Measurements from ENCODE around the gene BCL2L14.
"Not testable (repeated sequence)": the region's sequence is repeated elsewhere in the genome, so short reads cannot be mapped to it uniquely, and the experiment has no call there.

Gene BCL2L14

DNA sequence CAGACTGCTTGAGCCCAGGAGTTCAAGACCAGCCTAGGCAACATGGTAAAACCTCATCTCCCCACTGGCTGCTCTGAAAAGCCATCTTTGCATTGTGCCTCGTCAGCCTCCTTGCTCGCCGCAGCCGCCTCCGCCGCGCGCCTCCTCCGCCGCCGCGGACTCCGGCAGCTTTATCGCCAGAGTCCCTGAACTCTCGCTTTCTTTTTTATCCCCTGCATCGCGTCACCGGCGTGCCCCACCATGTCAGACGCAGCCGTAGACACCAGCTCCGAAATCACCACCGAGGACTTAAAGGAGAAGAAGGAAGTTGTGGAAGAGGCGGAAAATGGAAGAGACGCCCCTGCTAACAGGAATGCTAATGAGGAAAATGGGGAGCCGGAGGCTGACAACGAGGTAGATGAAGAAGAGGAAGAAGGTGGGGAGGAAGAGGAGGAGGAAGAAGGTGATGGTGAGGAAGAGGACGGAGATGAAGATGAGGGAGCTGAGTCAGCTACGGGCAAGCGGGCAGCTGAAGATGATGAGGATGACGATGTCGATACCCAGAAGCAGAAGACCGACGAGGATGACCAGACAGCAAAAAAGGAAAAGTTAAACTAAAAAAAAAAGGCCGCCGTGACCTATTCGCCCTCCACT is 40.3 kb downstream of the BCL2L14 start:
- peak; percentile 50 for DNase-seq

DNA sequence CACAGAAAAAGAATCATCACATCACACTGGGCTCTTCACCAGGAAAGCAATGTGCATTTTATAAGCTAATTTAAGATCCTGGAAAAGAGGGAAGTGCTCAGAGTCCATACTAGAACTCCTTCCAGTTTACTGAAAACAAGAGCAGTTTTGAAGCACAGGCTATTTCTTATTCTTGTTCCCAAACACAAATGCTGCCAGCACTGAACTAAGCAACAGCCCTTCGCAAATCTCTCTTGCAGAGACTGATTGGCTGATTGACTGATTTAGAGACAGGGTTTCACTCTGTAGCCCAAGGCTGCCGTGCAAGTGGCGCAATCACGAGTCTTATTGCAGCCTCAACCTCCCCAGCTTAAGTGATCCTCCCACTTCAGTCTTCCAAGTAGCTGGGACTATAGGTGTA is 44.8 kb downstream of the BCL2L14 start:
- DNase-seq = no peak

GRCh38 chr12:12116677-12117076 is 45.9 kb downstream of the BCL2L14 start:
- DNase-seq = no peak

DNA sequence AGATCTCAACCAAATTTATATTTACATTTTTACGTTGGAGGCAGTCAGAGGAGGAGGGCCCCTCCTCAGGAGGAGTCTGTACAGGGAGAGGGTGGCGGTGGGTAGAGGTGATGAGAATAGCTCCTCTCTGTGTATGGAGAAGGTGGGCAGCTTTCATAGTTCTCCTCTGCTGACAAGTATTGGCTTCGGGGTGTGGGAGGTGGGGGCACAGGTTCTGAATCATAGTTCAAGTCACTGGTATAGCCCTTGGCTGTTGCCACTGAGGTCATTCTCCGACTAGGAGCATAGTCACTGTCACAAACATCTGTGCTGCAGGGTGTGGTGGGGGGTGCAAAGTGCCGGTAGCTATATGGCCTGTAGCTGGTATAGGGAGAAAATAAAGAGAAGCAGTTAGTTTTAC is 50.3 kb downstream of the BCL2L14 start:
- DNase-seq = no peak

DNA sequence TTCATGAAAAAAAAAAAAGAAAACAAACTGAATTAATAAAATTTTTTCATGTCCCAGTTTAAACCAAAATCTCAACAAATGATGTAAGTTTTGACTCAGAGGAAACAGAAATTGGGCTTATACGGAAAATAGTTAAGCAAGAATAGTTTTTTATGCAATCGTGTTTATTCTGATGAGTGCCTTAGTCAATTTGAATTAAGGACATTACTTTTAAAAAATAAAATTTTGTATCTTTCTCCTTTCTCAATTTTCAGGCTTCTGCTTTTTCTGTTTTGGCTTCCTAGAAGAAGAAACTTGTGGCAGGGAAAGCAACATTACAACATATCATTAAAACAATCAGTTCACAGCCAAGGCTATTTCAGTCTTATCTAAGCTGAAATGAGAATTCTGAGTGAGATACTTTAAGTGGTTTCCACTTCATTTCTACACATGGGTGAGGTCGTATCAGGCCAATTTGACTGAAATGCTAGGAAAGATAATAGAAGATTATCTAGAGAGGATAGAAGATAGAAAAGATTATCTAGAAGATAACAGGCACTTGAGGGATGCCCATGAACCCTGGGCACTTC is 52.4 kb downstream of the BCL2L14 start:
- no peak for DNase-seq

DNA sequence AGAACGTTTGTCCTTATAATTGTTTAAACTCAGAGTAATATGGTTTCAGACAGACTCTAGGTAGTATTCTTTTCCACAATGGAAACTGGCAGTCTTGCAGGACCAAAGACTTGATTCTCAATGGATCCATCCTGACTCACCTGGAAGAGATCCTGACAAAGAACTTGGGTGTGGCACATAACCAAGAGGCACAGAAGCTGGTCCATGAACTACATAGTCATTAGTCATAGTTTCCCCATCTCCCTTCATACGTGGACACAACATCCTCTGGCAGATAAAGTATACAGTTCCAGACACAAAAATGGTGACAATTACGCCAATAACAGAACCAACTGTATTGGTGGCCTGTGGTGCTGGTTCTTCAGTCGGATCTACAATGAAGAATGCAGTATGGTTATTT is 55.8 kb downstream of the BCL2L14 start:
- no peak for DNase-seq

DNA sequence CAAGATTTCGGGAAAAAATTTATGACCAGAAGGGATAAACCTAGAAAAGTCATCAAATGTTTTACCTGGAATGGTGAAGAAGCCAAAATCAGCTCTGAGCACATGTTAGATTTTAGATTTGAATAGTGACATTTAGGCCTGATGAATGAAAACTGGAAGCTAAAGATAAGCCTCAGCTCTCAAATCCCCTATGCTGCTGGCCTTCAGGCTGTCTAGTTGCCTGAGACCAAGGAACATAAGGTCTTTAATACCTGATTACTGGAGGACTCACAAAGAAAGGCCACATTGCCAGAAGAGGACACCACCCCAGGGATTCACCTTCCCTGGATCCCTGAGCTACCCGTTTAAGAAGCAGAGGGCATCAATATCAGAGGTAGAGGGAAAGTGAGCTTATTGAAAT is 56.6 kb downstream of the BCL2L14 start:
- no peak for DNase-seq

DNA sequence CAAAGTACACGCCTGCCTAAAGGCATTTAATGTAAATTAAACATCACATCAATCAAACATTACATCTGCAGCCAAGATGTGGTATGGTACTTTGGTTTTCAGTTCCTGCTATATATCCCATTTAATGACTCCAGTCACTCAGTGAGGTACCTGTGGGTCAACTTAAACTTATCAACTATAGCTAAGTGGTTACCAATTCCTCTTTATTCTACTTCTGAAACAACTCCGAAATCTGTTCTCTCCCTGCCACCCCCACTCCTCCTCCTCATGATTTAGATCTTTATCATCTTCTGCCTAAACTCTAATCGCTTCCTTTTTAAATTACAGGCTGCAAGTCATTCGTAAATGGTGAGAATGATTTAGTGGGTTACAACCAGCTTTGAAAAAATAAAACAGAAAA is 57.9 kb downstream of the BCL2L14 start:
- DNase-seq = no peak

DNA sequence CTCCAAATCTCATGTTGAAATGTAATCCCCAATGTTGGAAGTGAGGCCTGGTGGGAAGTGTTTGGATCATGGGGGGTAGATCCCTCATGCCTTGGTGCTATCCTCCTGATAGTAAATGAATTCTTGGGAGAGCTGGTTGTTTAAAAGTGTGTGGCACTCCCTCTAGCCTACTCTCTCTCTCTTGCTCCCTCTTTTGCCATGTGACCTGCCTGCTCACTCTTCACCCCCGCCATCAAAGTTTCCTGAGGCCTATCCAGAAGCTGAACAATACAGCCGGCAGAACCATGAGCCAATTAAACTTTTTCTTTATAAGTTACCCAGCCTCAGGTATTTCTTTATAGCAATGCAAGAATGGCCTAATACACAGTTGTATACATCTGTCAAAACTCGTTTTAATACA is 62.5 kb downstream of the BCL2L14 start:
- no peak for DNase-seq

GRCh38 chr12:12133785-12134184 is 63.0 kb downstream of the BCL2L14 start:
- DNase-seq = no peak

GRCh38 chr12:12138203-12139154 is 67.7 kb downstream of the BCL2L14 start:
- no peak for DNase-seq

- DNase-seq = no peak
These were observed 70.3 kb downstream of the BCL2L14 start for GRCh38 chr12:12141000-12141399.

GRCh38 chr12:12144531-12144930 is 73.8 kb downstream of the BCL2L14 start:
- DNase-seq = not testable (repeated sequence)

- no peak for DNase-seq
These were observed 76.4 kb downstream of the BCL2L14 start for GRCh38 chr12:12147111-12147510.

Measured in stimulated activated CD8-positive, alpha-beta memory T cell treated with anti-CD3 and anti-CD28 coated beads, Interleukin-4, amount 100 ng/mL, for 48 hours (primary cell).